DOHH2 (cell line): Measurements from ENCODE around the gene NXPH4.

Experiments used
- H3F3A ChIP-seq: fragments of 200-600 bp; sonication (generic), shearing (Covaris generic); 2 replicates; pipeline ENCODE4 v1.6.0; 2016; ENCODE audit warnings: antibody characterized with exemption, mild to moderate bottlenecking; ENCODE audit not compliant: control insufficient read depth, insufficient read depth
- H3K27ac ChIP-seq: fragments of 200-600 bp; sonication (generic); 2 replicates; pipeline ENCODE4 v1.5.1; 2014; ENCODE audit warnings: low read depth, mild to moderate bottlenecking, low read length, moderate library complexity
- H3K27me3 ChIP-seq: fragments of 200-600 bp; sonication (generic); 2 replicates; pipeline ENCODE4 v1.6.1; 2014; ENCODE audit warnings: mild to moderate bottlenecking, low read length, mixed read lengths; ENCODE audit not compliant: control insufficient read depth
- H3K36me3 ChIP-seq: fragments of 200-600 bp; sonication (generic); 2 replicates; pipeline ENCODE4 v1.6.1; 2014; ENCODE audit warnings: mild to moderate bottlenecking, low read length, moderate library complexity, mixed read lengths; ENCODE audit not compliant: control insufficient read depth
- H3K4me1 ChIP-seq: fragments of 200-600 bp; sonication (generic); 2 replicates; pipeline ENCODE4 v1.6.1; 2014; ENCODE audit warnings: mild to moderate bottlenecking, low read length, mixed read lengths; ENCODE audit not compliant: control insufficient read depth
- H3K4me2 ChIP-seq: fragments of 200-600 bp; sonication (generic); 2 replicates; pipeline ENCODE4 v1.6.0; 2014; ENCODE audit warnings: mild to moderate bottlenecking, low read length, moderate library complexity
- H3K4me3 ChIP-seq: fragments of 200-600 bp; sonication (generic); 2 replicates; pipeline ENCODE4 v1.5.1; 2014; ENCODE audit warnings: mild to moderate bottlenecking, low read length, mixed read lengths
- H3K79me2 ChIP-seq: fragments of 200-600 bp; sonication (generic); 2 replicates; pipeline ENCODE4 v1.6.1; 2014; ENCODE audit warnings: mild to moderate bottlenecking, low read length, mixed read lengths; ENCODE audit not compliant: control insufficient read depth
- H3K9me2 ChIP-seq: fragments of 200-600 bp; sonication (generic); replicated peaks from 2 replicates; pipeline ENCODE4 v1.6.1; 2014; ENCODE audit warnings: mild to moderate bottlenecking, low read length, mixed read lengths; ENCODE audit not compliant: control insufficient read depth
- H3K9me3 ChIP-seq: fragments of 200-600 bp; sonication (generic); 2 replicates; pipeline ENCODE4 v1.6.1; 2014; ENCODE audit warnings: antibody characterized with exemption, low read length, mixed read lengths; ENCODE audit not compliant: control insufficient read depth, insufficient read depth
- H4K20me1 ChIP-seq: fragments of 200-600 bp; sonication (generic); 2 replicates; pipeline ENCODE4 v1.6.0; 2014; ENCODE audit warnings: low read depth, mild to moderate bottlenecking, antibody characterized with exemption, low read length, moderate library complexity; ENCODE audit not compliant: control insufficient read depth, insufficient read depth
- CTCF ChIP-seq: fragments of 200-600 bp; sonication (generic); IDR thresholded peaks from one replicate; pipeline ENCODE4 v1.5.1; 2014; ENCODE audit warnings: antibody characterized with exemption, mild to moderate bottlenecking, low read depth, low read length; ENCODE audit not compliant: poor library complexity, severe bottlenecking
- EZH2phosphoT487 ChIP-seq: fragments of 200-600 bp; sonication (generic); IDR thresholded peaks from 2 replicates; pipeline ENCODE4 v1.6.1; 2017; ENCODE audit warnings: borderline replicate concordance, mild to moderate bottlenecking, antibody characterized with exemption, low read length, moderate library complexity, mixed read lengths

NXPH4 gene

GRCh38 chr12:57262126-57262822, 45.7 kb downstream of the NXPH4 start:
- H3K27me3 ChIP-seq = no peaks in the 10 kb centered on the region
- H3K4me3 ChIP-seq = no peak overlapping the region
- no peaks in the 10 kb centered on the region for H3K9me3 ChIP-seq
- H3K27ac ChIP-seq = no peak overlapping the region
- H3K4me1 ChIP-seq = peaks cover 7% of the 10 kb centered on the region
- H3K79me2 ChIP-seq = no peaks in the 10 kb centered on the region
- H3K36me3 ChIP-seq = peaks cover 36% of the 10 kb centered on the region
- no peak for TF ChIP-seq EZH2phosphoT487
- no peak for TF ChIP-seq CTCF
- H3F3A ChIP-seq = peaks cover 4% of the 10 kb centered on the region; the same call in 1 of the 2 replicates
- no peak overlapping the region for H3K4me2 ChIP-seq
- H3K9me2 ChIP-seq = no peaks in the 10 kb centered on the region
- no peaks in the 10 kb centered on the region for H4K20me1 ChIP-seq

GRCh38 chr12:57263096-57263495, 46.5 kb downstream of the NXPH4 start:
- TF ChIP-seq EZH2phosphoT487 (no peak), CTCF (no peak)
- Histone ChIP-seq H3K9me2 (no peaks in the 10 kb centered on the region), H3K79me2 (no peaks in the 10 kb centered on the region), H3K4me2 (no peak overlapping the region), H4K20me1 (no peaks in the 10 kb centered on the region), H3K27ac (no peak overlapping the region), H3F3A (peaks cover 4% of the 10 kb centered on the region; the same call in 1 of the 2 replicates), H3K27me3 (no peaks in the 10 kb centered on the region), H3K9me3 (no peaks in the 10 kb centered on the region), H3K4me1 (peaks cover 7% of the 10 kb centered on the region), H3K36me3 (peaks cover 32% of the 10 kb centered on the region), H3K4me3 (no peak overlapping the region)

- Histone ChIP-seq H3F3A (peaks cover 4% of the 10 kb centered on the region; the same call in 1 of the 2 replicates), H3K9me3 (no peaks in the 10 kb centered on the region), H3K79me2 (no peaks in the 10 kb centered on the region), H3K36me3 (peaks cover 43% of the 10 kb centered on the region), H3K4me2 (no peak overlapping the region), H3K9me2 (no peaks in the 10 kb centered on the region), H3K4me1 (peaks cover 7% of the 10 kb centered on the region), H3K27me3 (no peaks in the 10 kb centered on the region), H3K27ac (no peak overlapping the region), H3K4me3 (no peak overlapping the region), H4K20me1 (no peaks in the 10 kb centered on the region)
- no peak for TF ChIP-seq CTCF
- TF ChIP-seq EZH2phosphoT487 = no peak
These were observed 50.1 kb downstream of the NXPH4 start for GRCh38 chr12:57266681-57267080.
